NCI-H2196 (cell line): ENCODE measurements around the gene RAB35.
"Not testable (repeated sequence)": the region's sequence is repeated elsewhere in the genome, so short reads cannot be mapped to it uniquely, and the experiment has no call there.

Source experiments
- DNase-seq: peaks from one replicate; lab custom pipeline; 2025; ENCODE audit not compliant: unreplicated experiment; lab: John Stamatoyannopoulos, UW

The RAB35 gene

DNA sequence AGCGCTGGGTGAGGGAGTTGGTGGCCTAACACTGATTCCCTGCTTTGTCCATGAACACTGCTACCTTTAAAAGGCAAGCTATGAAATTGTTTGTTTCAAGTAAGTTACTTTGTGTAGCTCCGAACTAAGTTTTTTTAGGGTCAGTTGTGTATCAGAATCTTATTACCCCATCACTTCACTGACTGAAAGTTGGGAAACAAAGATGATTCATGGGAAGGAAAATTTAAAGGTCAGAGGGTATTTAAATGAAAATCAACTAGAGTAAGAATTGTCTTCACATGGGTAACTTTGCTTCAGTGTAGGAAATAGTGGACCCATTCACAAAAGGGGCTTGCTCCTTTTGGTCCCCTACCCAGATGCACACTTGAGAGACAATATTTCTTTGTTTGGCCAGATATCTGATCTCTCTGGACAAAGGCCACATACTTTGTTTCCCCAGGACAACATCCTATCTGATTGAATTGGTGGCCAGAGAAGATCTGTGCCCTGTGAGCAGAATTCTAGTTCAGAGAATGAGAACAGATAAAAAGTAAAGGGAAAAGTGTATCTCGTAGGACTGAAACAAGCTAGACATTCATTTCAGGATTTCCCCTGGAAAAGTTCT, 53.5 kb downstream of the RAB35 start:
- no peak for DNase-seq

DNA sequence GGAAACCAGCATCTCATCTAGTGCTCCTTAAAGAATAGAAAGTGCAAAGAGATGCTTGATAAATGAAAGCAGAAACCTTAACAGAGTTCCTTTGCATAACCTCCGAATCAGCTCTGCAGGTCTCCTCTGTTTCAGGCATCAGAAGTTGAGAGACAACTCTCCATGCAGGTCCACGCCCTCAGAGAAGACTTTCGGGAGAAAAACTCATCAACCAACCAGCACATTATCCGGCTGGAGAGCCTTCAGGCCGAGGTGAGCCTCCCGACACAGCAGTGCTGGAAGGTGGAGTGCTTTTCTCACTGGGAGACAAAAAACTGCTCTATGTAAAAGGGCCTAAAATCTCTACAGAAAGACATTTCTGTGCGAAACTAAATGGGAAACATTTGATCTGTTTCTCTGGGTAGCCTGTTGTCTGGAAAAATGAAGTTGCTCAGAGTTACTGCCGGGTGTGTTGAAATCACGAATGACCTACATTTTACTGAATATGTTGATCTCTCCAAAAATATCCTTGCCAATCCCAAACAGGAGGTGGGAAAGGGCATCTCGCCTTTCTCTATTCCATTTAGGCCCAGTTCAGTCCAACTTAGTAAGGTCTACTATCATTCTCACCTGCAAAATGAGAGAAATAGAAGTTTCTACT, 54.9 kb downstream of the RAB35 start:
- DNase-seq: no peak

DNA sequence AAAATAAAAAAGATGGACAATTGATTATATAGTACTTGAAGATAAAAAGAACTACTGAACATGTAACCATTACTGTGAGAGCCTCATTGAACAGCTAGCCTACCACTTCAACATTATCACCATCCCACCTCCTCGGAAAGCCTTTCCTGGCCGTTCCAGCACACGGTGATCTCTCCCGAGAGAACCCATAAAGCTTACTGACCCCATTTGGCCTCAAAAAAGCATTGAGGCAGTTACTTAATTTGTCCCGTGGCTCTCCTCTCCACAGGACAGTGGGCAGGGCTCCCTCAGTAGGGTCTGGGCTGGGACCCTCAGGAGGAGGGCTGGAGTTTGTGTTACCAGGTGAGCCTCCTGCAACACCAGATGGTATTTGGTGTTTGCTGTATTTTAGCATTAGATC, 55.8 kb downstream of the RAB35 start:
- DNase-seq: no peak

DNA sequence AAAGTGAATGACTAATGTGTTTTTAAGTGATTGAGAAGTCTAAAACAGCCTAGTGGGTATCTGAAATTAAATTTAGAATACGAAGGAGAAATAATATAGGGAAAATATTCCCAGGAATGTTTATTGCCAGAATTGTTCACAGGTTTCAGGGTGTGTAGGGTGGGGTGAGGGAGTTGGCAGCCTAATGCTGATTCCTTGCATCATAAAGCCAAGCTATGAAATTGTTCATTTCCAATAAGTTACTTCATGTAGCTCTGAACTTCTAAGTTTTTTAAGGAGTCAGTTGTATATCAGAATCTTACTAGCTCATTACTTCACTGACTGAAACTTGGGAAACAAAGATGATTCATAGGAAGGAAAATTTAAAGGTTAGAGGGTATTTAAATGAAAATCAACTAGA, 56.4 kb downstream of the RAB35 start:
- DNase-seq: no peak

DNA sequence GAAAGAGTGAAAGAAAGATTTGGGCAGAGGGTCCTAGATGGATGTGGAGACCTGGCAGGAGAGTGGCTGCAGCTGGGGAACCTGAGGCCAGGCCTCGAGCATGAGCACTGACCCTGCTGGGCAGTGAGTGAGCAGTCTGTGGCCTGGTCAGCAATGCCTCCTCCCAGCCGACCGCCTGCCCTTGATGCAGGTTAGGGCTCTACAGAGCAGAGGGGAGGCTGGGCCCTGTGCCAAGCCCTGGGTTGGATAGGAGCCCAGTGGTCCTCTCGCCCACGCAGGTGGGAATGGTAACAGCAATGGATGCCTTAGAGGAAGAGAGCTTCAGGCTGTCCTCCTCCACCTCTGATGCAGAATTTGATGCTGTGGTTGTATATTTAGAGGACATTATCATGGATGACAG, 59.8 kb downstream of the RAB35 start:
- no peak for DNase-seq

DNA sequence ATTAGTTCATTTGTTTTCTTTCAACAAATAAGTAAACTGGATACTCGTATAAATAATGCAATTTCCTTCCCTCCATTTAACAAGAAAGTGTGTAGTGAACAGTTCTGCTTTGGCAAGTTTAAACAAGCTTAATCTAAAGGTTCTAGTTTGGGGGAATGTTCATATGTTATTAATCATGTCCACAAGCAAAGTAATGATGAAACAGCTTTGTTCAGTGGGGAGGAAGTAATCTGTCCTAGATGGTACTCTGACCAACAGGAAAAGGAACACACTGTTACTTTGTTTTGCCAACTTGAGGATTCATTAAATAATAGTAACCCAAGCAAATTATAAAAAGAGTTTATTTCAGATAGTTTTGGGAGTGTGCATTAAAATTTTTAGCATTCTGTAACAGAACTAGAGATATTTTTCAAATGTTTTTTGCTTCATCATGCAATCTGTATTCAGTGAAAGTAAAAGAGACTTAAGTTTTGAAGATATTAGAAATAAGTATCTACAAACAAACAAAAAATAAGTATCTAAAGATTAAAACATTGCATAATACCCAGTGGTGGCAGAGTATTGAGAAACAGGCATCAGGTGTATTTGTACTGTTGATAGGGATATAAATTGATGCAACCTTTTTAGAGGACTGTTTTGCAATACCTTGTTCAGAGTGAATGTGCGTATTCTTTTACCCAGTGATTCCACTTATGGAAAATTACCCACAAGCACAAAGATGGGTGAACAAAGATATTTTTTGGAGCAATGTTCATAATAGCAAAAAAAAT, 61.1 kb downstream of the RAB35 start:
- DNase-seq: no peak

DNA sequence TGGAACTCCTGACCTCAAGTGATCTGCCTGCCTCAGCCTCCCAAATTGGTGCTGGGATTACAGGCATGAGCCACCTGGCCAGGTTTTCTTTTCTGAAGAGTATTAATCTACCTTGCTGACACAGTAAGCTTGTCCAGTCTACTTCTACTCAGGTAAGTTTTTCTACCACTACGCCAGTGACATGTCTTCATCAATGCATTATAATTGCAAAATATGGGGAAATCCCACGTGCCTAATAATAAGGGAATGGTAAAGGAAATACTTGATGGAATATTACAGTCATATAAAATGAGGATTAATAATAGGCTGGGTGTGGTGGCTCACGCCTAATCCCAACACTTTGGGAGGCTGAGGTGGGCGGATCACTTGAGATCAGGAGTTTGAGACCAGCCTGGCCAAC, 62.3 kb downstream of the RAB35 start:
- no peak for DNase-seq

DNA sequence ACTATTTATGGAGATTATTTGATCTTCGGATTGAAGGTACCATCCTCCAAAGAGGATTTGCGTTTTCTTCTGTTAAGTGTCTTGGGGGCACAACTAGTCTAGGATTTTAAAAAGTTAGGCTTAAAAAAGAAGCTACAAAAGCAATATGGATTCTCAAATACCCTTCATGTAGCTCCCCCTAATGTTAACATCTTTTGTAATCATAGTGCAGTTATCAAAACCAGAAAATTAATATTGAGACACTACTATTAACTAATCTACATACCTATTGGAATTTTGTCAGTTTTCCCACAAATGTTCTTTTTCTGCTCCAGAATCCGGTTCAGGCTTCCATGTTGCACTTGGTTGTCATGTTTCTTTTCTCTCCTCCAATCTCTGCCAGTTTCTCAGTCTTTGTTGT, 65.0 kb downstream of the RAB35 start:
- no peak for DNase-seq

DNA sequence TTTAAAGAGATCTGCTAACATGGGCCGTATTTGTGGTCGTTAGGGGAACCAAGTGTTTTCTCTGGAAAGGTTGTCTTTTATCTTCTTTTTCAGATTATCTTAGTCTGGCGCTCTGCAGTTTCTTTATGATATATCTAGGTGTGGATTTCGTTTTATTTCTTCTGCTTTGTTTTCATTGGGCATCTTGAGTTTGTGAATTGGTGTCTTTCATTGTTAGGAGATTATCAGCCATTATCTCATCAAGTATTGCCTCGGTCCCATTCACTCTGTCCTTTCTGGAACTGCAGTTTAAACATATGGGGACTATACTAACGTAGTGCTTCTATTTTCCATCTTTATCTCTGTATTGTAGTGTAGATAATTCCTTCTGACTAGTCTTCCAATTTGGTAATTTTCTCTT, 67.1 kb downstream of the RAB35 start:
- DNase-seq: no peak

DNA sequence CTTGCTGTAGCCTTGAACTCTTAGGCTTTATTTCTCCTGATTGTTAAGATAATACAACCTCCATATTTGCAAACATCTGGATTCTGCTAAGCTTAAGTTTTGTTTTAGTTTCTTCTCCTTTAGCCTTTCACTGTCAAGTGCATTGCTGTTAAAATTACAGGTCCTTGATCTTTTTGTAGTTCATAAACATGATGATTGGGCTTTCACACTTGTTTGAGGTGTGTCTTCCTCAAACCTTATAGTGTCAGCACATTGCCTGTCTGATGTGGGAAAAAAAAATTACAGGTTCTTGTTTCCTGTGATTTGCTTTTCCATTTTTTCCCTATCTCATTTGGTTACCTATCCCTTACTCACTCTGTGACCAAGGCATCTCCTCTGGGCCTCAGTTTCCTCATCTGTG, 68.3 kb downstream of the RAB35 start:
- DNase-seq: no peak

DNA sequence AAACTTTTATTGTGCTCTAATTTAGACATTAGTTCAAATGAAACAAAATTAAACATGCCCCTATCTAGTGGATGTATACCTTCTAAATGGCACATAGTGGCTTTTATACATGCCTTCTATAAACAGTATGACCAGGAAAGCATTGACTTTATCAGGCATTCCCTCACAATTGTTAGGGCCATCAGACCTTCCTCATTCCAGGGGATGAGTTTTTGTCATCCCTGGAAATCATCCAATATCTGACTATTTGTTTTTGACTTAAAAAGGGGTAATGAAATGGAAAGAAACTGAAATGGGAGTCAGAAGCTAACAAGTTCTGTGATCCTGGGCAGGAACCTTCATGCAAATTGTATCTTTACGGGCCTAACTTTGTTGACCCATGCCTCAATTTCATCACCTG, 69.5 kb downstream of the RAB35 start:
- DNase-seq: no peak

DNA sequence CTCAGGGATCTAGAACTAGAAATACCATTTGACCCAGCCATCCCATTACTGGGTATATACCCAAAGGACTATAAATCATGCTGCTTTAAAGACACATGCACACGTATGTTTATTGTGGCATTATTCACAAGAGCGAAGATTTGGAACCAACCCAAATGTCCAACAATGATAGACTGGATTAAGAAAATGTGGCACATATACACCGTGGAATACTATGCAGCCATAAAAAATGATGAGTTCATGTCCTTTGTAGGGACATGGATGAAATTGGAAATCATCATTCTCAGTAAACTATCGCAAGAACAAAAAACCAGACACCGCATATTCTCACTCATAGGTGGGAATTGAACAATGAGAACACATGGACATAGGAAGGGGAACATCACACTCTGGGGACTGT, 71.2 kb downstream of the RAB35 start:
- not testable (repeated sequence) for DNase-seq
